Kidney tubule cell (primary cell): Measurements from ENCODE around the gene ARHGAP10.
"Not testable (repeated sequence)": the region's sequence is repeated elsewhere in the genome, so short reads cannot be mapped to it uniquely, and the experiment has no call there.

Source experiments
- DNase-seq: peaks from one replicate; pipeline ENCODE4 v3.0.0-alpha.2; 2018; ENCODE audit warnings: low spot score

ARHGAP10 gene

GRCh38 chr4:147847751-147848590 is 116.1 kb downstream of the ARHGAP10 start:
- no peak for DNase-seq

- no peak for DNase-seq
These were observed 116.7 kb downstream of the ARHGAP10 start for GRCh38 chr4:147848634-147849033.

DNA sequence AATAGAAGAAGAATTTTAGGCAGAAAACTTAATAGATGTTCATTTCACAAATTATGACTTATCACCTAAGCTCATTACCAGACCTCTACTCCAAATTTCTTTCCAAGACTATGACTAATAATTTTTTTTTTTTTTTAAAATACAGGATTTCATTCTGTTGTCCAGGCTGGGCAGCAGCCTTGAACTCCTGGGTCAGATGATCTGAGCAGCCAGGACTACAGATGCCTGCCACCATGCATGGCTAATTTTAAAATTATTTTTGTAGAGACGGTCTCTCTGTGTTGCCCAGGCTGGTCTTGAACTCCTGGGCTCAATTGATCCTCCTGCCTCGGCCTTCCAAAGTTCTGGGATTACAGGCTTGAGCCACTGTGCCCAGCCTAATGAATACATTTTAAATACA is 119.2 kb downstream of the ARHGAP10 start:
- DNase-seq, result no peak

DNA sequence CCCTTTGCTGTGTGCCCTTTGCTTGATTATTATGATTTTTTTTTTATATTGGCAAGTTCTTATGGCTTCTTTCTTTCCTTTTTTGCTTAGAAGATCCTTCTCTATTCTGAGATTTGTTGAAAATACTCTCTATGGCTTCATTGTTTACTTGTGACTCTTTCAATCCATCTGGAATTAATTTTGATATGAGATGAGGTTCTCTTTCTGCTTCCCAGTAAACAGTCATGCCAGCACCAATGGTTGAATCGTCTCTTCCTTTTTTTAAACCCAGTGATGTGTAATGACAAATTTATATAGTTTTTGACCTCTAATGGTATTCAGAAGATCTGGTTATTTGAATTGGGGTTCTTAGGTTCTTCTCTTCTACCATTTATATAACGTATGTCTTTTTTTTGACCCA is 121.8 kb downstream of the ARHGAP10 start:
- no peak for DNase-seq

GRCh38 chr4:147854154-147854553 is 122.3 kb downstream of the ARHGAP10 start:
- no peak for DNase-seq

- DNase-seq, result no peak
These were observed 123.7 kb downstream of the ARHGAP10 start for GRCh38 chr4:147855571-147856009.

GRCh38 chr4:147860960-147861359 is 129.1 kb downstream of the ARHGAP10 start:
- no peak for DNase-seq

- no peak for DNase-seq
These were observed 130.3 kb downstream of the ARHGAP10 start for GRCh38 chr4:147862043-147862692.

DNA sequence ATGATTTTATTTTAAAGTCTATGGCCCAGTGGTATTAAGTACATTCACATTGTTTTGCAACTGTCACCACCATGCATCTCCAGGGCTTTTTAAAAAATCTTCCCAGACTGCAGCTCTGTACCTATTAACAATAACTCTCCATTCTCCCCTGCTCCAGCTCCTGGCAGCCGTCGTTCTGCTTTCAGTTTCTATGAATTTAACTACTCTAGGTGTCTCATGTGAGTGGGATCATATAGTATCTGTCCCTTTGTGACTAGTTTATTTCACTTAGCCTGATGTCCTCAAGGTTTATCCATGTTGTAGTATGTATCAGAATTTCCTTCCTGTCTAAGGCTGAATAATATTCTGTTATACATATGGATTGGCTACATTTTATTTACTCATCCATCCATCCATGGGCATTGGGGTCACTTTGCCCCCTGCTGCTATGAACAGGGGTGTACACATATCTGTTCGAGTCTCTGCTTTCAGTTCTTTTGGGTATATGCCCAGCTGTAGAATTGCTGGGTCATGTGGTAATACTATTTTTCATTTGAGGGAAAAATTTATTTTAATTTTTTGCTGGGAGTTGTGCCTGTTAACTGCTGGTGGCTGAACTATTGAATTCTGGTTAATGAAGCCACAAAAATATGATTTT is 131.3 kb downstream of the ARHGAP10 start:
- DNase-seq, result no peak

- DNase-seq, result no peak
These were observed 132.1 kb downstream of the ARHGAP10 start for GRCh38 chr4:147863808-147864472.

DNA sequence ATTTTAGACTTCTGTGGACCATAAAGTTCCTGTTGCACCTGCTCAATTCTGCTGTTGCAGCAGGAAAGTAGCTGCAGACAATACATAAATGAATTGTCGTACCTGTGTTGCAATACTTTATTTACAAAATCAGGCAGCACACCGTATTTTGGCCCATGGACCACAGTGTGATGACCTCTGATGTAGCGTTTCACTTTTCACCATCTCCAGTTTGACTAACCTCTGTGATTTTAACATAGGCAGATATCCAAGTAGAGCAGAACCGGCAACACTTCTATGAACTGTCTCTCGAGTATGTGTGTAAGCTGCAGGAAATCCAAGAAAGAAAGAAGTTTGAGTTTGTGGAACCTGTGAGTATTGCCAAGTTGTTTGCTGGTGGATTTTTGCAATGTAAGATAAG is 132.7 kb downstream of the ARHGAP10 start:
- DNase-seq, result no peak

DNA sequence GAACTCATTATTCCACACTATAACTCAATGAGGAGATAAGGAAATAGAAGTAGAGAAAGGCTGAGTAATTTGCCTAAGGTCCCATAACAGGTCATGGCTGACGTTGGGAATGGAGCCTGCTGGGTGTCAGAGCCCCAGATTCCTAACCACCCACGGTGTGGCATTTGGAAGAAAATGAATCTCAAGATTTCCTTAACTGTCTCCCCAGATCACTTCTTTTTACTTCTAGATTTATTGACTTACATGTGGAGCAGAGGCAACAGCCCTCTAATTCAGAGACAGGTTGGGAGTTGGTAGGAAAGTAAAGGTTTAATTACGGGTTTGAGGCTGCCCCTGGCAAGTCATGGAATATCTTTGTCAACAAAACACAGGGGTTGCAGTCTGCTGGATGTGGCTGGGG is 134.0 kb downstream of the ARHGAP10 start:
- DNase-seq, result no peak

DNA sequence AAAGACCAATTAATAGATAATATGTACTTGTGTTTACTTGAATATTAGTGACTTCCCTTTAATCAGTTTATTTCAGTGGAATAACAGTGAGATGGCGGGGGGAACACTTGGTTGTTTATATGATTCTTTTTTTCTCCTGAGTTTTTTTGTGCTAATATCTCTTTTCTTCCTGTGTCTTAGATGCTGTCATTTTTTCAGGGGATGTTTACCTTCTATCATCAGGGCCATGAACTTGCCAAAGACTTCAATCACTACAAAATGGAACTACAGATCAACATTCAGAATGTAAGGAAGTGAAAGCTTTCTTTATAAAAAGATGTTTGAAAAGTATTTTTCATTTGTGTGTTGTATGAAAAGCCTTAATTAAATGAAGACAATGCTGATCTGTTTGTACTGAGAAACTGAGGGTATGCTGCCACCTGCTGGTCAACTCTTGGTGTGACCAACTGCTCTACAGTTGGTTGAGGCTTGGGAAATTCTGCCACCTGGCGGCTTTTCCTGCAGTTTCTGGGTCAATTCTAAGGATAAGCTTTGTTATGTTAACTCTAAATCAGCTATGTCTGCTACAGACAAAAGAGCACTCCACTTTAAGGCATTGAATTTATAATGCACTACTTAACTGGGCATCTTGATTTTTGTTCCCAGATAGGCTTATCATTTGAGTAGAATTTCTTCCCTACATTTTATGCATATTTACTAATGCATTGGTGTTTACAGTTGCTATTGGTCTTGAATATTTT is 134.8 kb downstream of the ARHGAP10 start:
- peak; percentile 86 for DNase-seq

GRCh38 chr4:147874109-147874508 is 142.2 kb downstream of the ARHGAP10 start:
- no peak for DNase-seq

DNA sequence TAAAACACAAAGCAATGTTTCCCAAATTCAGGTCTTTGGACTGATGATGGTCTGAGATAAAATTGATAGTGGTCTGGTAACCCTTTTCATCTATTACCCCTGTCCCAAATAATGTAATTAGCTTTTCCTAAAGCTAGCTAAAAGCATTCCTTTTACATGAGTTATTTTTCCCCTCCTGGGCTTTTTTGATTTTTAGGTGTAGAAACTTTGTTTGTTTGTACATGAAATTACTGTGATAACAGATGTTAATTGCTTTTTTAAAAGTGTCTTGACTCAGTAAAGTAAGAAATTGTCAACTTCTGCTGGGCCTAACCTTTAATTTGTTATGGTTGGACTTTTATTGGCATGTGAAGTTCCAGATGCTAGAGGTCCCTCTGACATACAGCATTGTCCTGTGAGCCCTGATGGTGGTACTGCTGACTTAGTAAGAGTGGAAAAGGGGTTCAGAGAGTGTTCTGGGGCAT is 145.5 kb downstream of the ARHGAP10 start:
- no peak for DNase-seq

- no peak for DNase-seq
These were observed 147.8 kb downstream of the ARHGAP10 start for GRCh38 chr4:147879676-147880075.

DNA sequence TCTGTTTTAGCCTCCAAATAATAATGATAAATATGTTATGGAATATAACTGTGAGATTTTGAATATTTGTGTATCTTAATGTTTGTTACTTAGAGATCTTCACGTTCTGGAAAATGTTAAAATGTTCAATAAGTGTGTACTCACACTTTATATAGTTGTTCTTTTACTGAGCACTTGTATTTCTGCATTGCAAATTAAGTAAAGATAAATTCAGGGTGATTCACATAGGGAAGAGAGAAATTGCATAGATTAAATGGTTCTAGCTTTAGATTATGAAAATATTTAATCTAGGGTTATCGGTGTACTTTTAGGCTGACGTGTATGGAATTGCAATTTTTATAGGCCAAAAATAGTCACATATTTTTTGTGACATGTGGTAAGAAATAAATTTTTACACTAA is 148.6 kb downstream of the ARHGAP10 start:
- no peak for DNase-seq

GRCh38 chr4:147884536-147884935 is 152.6 kb downstream of the ARHGAP10 start:
- DNase-seq, result no peak

DNA sequence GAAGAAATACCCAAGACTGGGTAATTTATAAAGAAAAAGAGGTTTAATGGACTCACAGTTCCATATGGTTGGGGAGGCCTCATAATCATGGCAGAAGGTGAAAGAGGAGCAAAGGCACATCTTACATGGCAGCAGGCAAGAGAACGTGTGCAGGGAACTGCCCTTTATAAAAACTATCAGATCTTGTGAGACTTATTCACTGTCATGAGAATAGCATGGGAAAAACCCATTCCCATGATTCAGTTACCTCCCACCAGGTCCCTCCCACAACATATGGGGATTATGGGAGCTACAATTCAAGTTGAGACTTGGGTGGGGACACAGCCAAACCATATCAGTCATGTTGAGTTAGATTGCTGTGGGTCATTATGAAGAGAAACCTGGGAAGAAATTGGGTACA is 153.3 kb downstream of the ARHGAP10 start:
- DNase-seq, result not testable (repeated sequence)

DNA sequence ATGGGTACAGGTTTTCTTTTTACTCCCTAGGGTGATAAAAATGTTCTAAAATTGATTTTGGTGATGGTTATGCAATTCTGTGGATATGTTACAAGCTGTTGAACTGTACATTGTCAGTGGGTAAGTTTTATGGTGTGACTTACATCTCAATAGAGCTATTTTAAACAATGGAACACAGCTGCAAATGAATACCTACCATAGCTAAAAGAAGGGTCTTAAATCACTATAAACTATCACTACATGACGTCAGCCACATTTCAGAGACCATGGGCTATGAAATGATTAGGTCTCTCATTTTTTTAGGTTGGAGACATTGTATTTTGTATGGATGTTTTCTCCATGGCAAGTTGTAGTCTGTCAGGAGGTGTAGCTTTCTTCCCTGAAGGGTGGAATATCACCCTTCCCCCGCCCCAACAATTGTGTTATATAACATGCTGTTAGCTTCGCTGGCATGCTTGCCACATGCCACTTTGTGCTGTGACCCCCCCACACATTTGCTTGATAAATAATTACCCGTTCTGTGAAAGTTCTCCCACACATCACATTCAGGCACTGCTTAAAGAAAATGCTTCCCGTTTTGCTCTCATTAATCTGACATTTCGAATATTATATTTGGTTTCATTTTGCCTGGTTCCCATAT is 159.7 kb downstream of the ARHGAP10 start:
- no peak for DNase-seq

GRCh38 chr4:147899512-147899911 is 167.6 kb downstream of the ARHGAP10 start:
- no peak for DNase-seq
